ENCODE measurements around the gene G6PC1. TPM values are rescaled to one million over a fixed set of nuclear protein-coding genes. Genes with fewer than 3 reads are reported as not detected.
"Not testable (repeated sequence)": the region's sequence is repeated elsewhere in the genome, so short reads cannot be mapped to it uniquely, and the experiment has no call there.

The G6PC1 gene
- total RNA-seq, 1 experiment from 2014 or later = not detected

DNA sequence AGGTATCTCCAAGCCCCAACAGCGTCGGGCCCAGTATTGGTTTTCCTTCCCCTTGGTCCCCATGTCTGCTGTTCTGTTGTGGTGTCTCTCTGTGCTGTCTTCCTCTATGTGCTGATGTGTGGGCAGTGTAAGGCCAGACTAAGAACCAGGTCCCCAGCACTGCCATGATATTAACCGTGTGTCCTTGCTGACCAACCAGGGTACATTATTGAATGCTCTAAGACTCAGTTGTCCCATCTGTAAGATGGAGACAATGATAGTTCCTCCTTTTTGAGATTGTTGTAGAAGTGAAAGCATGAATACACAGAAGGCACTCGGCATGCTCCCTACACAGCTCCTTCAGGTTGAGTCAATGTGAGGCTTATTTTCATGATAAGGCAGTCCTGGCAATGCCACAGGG, 29.0 kb upstream of the G6PC1 start:
- peaks cover 8% of the 10 kb centered on the region; the same call in 1 of the 2 replicates for H3K9me3 ChIP-seq
- ChIA-PET CTCF (no interaction called here), POLR2A (no interaction called here)
- TF ChIP-seq, protein P1, sequence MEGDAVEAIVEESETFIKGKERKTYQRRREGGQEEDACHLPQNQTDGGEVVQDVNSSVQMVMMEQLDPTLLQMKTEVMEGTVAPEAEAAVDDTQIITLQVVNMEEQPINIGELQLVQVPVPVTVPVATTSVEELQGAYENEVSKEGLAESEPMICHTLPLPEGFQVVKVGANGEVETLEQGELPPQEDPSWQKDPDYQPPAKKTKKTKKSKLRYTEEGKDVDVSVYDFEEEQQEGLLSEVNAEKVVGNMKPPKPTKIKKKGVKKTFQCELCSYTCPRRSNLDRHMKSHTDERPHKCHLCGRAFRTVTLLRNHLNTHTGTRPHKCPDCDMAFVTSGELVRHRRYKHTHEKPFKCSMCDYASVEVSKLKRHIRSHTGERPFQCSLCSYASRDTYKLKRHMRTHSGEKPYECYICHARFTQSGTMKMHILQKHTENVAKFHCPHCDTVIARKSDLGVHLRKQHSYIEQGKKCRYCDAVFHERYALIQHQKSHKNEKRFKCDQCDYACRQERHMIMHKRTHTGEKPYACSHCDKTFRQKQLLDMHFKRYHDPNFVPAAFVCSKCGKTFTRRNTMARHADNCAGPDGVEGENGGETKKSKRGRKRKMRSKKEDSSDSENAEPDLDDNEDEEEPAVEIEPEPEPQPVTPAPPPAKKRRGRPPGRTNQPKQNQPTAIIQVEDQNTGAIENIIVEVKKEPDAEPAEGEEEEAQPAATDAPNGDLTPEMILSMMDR (IDR thresholded peaks at IDR 0.05; ENCODE audit: insufficient read depth in 1 of 2, low read depth in 1 of 2, low read length in 1 of 2, severe bottlenecking in 1 of 2, unreplicated experiment in 1 of 2) = no peak
- no peaks in the 10 kb centered on the region for H3K36me3 ChIP-seq (ENCODE audit: control insufficient read depth, insufficient read depth, low read length)
- H3K27me3 Mint-ChIP-seq (ENCODE audit: insufficient read depth, unreplicated experiment) = no peaks in the 10 kb centered on the region
- no peak overlapping the region for H3K27ac Mint-ChIP-seq (ENCODE audit: unreplicated experiment)
- intact Hi-C loops (cut with micrococcal nuclease; ENCODE audit: unreplicated experiment) = no loop called here
- H3K4me1 Mint-ChIP-seq (ENCODE audit: low read depth, unreplicated experiment) = peaks cover 6% of the 10 kb centered on the region
- H3K36me3 Mint-ChIP-seq (ENCODE audit: insufficient read depth, unreplicated experiment) = no peaks in the 10 kb centered on the region
- no peak overlapping the region for H3K4me3 Mint-ChIP-seq (ENCODE audit: unreplicated experiment)
- H3K9me3 Mint-ChIP-seq (ENCODE audit: unreplicated experiment) = peaks cover 21% of the 10 kb centered on the region
- H3K4me3 ChIP-seq (ENCODE audit: low read depth, low read length) = no peak overlapping the region
- no peak for DNase-seq
- H3K4me1 ChIP-seq = no peaks in the 10 kb centered on the region
- no TSS peak for BruUV-seq (replicated peaks)
- no peaks in the 10 kb centered on the region for H3K27me3 ChIP-seq (replicated peaks; ENCODE audit: control insufficient read depth, insufficient read depth, low read length)

DNA sequence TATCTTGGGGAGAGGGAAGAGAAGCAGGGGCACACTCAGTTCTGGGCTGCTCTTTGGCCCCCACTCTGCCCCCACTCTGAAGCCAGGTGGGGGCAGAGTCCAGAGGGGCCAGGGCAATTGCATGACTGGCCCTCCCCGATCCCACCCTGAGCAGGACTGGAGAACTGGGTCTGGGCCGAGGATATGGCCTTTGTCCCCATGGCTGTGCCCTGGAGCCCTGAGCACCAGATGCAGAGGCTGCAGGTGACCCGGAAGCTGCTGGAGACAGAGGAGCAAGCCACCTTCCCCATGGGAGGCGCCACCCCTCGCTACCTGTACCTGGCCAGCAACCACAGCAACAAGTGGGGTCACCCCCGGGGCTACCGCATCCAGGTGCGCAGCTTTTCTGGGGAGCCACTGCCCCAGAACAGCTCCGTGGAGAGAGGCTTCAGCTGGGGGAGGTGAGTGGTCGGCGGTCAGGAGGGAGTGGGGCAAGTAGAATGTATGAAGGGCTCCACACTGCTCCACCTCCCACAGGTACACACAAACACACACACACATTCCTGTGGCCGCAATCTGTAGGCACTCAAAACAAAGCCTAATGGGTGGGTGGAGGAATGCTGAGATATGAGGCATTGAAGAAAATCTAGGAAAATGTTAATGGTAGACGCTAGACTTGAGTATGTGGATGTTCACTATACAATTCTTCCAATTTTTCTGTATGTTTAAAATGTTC, 28.2 kb upstream of the G6PC1 start:
- CTCF ChIA-PET = no interaction called here

DNA sequence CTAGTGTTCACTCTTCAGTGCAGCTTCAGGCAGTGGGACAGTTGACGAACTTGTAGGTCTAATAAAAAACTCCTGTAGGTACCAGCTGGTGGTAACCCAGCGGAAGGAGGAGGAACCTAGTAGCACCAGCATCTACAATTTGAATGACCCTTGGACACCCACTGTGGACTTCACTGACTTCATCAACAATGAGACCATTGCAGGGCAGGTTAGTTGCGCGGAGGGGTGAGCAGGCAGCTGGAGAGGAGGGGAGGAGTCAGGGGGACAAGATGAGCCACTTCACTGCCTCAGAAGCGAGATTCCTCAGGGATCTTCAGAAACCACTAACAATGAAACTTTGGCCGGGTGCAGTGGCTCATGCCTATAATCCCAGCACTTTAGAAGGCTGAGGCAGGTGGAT, 27.3 kb upstream of the G6PC1 start:
- TF ChIP-seq, protein P1 (IDR thresholded peaks at IDR 0.05; ENCODE audit: insufficient read depth in 1 of 2, low read depth in 1 of 2, low read length in 1 of 2, severe bottlenecking in 1 of 2, unreplicated experiment in 1 of 2) = no peak
- no TSS peak for BruUV-seq (replicated peaks)

More for the DNA sequence above, 28.2 kb upstream of the G6PC1 start:
- Mint-ChIP-seq H3K27ac (ENCODE audit: unreplicated experiment) (no peak overlapping the region), H3K4me3 (ENCODE audit: unreplicated experiment) (no peak overlapping the region), H3K9me3 (ENCODE audit: unreplicated experiment) (peaks cover 21% of the 10 kb centered on the region), H3K36me3 (ENCODE audit: insufficient read depth, unreplicated experiment) (no peaks in the 10 kb centered on the region), H3K4me1 (ENCODE audit: low read depth, unreplicated experiment) (no peaks in the 10 kb centered on the region), H3K27me3 (ENCODE audit: insufficient read depth, unreplicated experiment) (no peaks in the 10 kb centered on the region)
- BruUV-seq (replicated peaks) = no TSS peak
- TF ChIP-seq, protein P1 (IDR thresholded peaks at IDR 0.05; ENCODE audit: insufficient read depth in 1 of 2, low read depth in 1 of 2, low read length in 1 of 2, severe bottlenecking in 1 of 2, unreplicated experiment in 1 of 2) = no peak
- Histone ChIP-seq H3K27me3 (replicated peaks; ENCODE audit: control insufficient read depth, insufficient read depth, low read length) (no peaks in the 10 kb centered on the region), H3K36me3 (ENCODE audit: control insufficient read depth, insufficient read depth, low read length) (no peaks in the 10 kb centered on the region), H3K4me3 (ENCODE audit: low read depth, low read length) (no peak overlapping the region), H3K4me1 (no peaks in the 10 kb centered on the region), H3K9me3 (peaks cover 8% of the 10 kb centered on the region; the same call in 1 of the 2 replicates)
- intact Hi-C loops (cut with micrococcal nuclease; ENCODE audit: unreplicated experiment) = no loop called here
- POLR2A ChIA-PET = no interaction called here
- DNase-seq = no peak

GRCh38 chr17:42873932-42874695, 26.5 kb upstream of the G6PC1 start:
- BruUV-seq (replicated peaks) = not testable (repeated sequence)

More for the DNA sequence above, 27.3 kb upstream of the G6PC1 start:
- H3K36me3 Mint-ChIP-seq (ENCODE audit: insufficient read depth, unreplicated experiment) = no peaks in the 10 kb centered on the region
- H3K27me3 Mint-ChIP-seq (ENCODE audit: insufficient read depth, unreplicated experiment) = no peaks in the 10 kb centered on the region
- POLR2A ChIA-PET = no interaction called here
- peaks cover 8% of the 10 kb centered on the region; the same call in 1 of the 2 replicates for H3K9me3 ChIP-seq
- CTCF ChIA-PET = no interaction called here
- no peaks in the 10 kb centered on the region for H3K36me3 ChIP-seq (ENCODE audit: control insufficient read depth, insufficient read depth, low read length)
- no peaks in the 10 kb centered on the region for H3K4me1 ChIP-seq
- H3K27me3 ChIP-seq (replicated peaks; ENCODE audit: control insufficient read depth, insufficient read depth, low read length) = no peaks in the 10 kb centered on the region
- intact Hi-C loops (cut with micrococcal nuclease; ENCODE audit: unreplicated experiment) = no loop called here
- H3K4me3 Mint-ChIP-seq (ENCODE audit: unreplicated experiment) = no peak overlapping the region
- H3K4me3 ChIP-seq (ENCODE audit: low read depth, low read length) = no peak overlapping the region
- H3K4me1 Mint-ChIP-seq (ENCODE audit: low read depth, unreplicated experiment) = peaks cover 5% of the 10 kb centered on the region
- no peak overlapping the region for H3K27ac Mint-ChIP-seq (ENCODE audit: unreplicated experiment)
- peaks cover 21% of the 10 kb centered on the region for H3K9me3 Mint-ChIP-seq (ENCODE audit: unreplicated experiment)
- DNase-seq = no peak

More at GRCh38 chr17:42873932-42874695, 26.5 kb upstream of the G6PC1 start:
- H3K9me3 Mint-ChIP-seq (ENCODE audit: unreplicated experiment) = peaks cover 21% of the 10 kb centered on the region
- intact Hi-C loops (cut with micrococcal nuclease; ENCODE audit: unreplicated experiment); POLR2A ChIA-PET; H3K9me3 ChIP-seq; H3K4me1 ChIP-seq; DNase-seq; H3K36me3 Mint-ChIP-seq (ENCODE audit: insufficient read depth, unreplicated experiment); H3K4me1 Mint-ChIP-seq (ENCODE audit: low read depth, unreplicated experiment); H3K4me3 ChIP-seq (ENCODE audit: low read depth, low read length); H3K4me3 Mint-ChIP-seq (ENCODE audit: unreplicated experiment); H3K36me3 ChIP-seq (ENCODE audit: control insufficient read depth, insufficient read depth, low read length); H3K27me3 ChIP-seq (replicated peaks; ENCODE audit: control insufficient read depth, insufficient read depth, low read length); H3K27me3 Mint-ChIP-seq (ENCODE audit: insufficient read depth, unreplicated experiment); H3K27ac Mint-ChIP-seq (ENCODE audit: unreplicated experiment): not testable (repeated sequence)
- CTCF ChIA-PET = interaction anchor here (0.7 kb wide), 1 partner anchor 50 kb away, joined by 4 read pairs; the partner anchor contains the start of gene BECN1
